GM12873 (cell line): ENCODE results near the gene TMEM63C.

Experiments used
- TF ChIP-seq, protein P1 (sequence below): IDR thresholded peaks from 2 replicates; pipeline ENCODE4 v1.5.1; 2012; ENCODE audit warnings: low read depth, mild to moderate bottlenecking, moderate library complexity, low read length, control low read depth; ENCODE audit not compliant: insufficient read depth; ENCODE audit errors: missing control alignments

TMEM63C gene

DNA sequence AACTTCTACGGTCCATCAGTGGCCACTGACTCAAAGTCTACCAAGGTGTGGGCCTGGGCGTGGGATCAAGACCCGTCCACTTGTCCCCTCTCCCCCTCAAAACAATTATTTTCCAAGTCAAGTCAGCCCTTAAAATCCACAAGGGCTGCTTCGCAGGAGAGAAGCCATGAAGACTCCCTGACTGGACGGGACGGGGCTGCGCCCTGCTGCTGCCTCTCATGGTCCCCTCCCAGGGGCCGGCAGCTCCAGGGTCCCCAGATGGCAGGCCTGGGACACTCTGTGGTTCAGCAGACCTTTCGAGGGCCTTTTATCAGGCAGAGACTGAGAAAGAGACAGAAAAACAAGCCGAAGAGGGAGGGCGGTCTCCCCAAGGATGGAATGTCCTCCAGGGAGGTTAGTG, 78.6 kb downstream of the TMEM63C start:
- TF ChIP-seq, protein P1, sequence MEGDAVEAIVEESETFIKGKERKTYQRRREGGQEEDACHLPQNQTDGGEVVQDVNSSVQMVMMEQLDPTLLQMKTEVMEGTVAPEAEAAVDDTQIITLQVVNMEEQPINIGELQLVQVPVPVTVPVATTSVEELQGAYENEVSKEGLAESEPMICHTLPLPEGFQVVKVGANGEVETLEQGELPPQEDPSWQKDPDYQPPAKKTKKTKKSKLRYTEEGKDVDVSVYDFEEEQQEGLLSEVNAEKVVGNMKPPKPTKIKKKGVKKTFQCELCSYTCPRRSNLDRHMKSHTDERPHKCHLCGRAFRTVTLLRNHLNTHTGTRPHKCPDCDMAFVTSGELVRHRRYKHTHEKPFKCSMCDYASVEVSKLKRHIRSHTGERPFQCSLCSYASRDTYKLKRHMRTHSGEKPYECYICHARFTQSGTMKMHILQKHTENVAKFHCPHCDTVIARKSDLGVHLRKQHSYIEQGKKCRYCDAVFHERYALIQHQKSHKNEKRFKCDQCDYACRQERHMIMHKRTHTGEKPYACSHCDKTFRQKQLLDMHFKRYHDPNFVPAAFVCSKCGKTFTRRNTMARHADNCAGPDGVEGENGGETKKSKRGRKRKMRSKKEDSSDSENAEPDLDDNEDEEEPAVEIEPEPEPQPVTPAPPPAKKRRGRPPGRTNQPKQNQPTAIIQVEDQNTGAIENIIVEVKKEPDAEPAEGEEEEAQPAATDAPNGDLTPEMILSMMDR, result no peak

DNA sequence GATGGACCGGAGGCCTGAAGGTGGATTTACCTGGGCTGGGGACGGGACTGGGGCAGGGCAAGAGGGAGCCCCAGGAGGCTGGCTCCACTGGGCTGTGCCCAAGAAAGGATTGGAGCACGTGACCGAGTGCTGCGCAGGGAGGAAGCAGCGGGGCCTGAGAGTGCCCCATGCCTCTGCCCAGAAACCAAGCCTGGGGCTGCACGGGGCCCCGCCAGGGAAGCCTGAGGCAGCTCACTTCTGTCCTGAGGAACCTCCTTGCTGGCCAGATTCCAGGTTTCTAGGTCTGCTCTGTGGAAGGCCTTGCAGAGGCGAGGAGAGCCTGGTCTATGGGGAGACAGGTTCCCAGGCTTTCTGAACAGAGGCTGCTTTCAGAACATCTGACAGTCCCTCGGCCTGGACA, 79.0 kb downstream of the TMEM63C start:
- TF ChIP-seq, protein P1, result no peak

DNA sequence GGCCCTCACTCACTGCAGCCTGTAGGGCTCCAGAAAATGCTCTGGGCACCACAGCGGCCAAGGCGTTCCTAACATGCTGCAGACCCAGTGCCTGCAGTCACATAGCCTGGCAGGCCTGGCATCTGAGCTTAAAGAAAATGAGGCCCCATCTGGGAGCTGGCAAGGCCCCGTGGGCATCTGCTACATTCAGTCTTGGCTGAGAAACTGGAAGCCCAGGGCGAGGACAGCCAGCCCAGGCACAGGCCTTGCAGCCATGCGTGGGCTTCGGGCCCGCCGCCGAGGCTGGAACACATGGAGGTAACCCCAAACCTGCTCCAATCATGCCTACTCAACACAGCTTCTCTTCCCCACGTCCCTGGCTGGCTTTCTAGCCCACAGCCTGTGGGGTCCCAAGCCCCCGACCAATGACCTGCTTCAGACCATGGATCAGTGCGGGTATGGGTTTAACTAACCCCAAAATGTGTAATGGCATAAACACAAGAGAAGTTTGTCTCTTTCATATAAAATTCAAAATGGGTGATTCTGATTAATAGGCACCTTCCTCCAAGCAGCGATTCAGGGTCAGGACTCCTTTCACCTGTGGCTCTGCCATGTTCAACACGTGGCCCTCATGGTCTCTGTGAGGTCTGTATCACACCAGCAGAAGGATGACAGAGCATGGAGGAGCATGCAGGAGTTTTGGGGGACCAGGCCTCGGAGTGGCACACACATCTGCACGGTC, 83.0 kb downstream of the TMEM63C start:
- TF ChIP-seq, protein P1, result no peak

DNA sequence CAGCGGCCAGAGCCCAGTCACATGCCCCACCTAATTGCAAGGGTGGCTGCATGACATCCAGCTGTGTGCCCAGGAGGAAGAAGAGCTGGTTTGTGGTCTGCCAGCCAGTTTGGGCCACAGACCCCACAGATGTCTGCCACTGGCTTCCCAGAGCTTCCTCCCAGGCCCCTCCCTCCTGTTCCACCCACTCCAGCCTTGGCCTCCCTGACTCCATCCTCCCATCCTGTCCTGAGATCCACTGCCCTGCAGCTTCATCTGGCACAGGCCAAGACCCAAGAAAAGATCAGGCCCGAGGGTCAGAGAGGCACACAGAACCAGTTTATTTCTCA, 83.6 kb downstream of the TMEM63C start:
- TF ChIP-seq, protein P1, result no peak

DNA sequence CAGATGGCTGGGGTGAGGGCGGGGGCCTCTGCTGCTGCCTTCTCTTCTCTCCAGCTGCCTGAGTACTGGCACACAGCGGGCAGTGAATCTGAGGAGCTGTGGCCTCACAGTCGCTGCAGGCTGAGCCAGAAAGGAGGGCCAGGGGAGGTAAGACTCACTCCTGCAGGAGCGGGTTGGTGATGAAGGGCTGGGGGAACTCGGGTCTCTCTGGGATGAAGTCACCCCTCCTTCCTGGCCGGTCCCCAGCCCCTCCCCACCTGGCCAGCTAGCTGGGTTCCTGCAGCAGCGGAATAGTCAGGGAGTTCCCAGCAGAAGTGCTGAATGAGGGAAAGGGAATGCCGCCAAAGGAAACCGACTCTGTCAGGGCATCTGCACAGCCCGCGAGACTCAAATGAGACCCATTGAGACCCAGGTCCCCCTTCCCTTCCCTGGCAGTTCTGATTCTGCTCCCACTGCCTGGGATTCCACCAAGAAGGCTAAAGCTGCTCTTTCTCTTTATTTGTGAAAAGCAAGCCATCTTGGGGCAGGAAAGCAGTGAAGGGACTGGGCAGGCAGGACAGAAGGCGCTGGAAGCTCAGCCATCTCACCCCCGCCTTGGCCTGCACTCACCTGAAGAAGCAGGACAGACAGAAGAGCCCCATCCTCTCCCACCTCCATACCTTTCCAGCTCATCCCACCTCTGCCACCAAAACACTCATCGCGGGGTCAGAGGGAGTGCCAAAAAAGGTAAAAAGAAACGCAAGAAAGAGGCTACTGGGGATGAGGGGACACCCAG, 84.2 kb downstream of the TMEM63C start:
- TF ChIP-seq, protein P1, result no peak

DNA sequence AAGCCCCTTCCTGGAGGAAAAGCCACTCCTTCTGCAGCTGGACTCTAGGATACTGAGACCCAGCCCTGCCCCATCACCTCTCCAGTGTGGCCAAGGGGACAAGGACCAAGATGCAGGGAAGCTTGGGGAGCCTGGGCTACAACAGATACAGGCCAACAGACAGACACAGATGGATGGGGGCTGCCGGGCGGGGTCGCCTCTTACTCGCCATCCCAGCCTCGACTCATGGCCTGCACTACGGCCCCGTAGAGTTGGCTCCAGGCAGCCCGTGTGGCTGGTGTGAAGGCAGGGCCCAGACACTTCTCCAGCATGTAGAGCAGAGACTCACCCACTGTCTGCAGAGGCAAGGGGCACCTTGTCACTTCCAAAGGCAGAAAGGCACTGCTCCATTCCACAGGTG, 84.7 kb downstream of the TMEM63C start:
- TF ChIP-seq, protein P1, result no peak

DNA sequence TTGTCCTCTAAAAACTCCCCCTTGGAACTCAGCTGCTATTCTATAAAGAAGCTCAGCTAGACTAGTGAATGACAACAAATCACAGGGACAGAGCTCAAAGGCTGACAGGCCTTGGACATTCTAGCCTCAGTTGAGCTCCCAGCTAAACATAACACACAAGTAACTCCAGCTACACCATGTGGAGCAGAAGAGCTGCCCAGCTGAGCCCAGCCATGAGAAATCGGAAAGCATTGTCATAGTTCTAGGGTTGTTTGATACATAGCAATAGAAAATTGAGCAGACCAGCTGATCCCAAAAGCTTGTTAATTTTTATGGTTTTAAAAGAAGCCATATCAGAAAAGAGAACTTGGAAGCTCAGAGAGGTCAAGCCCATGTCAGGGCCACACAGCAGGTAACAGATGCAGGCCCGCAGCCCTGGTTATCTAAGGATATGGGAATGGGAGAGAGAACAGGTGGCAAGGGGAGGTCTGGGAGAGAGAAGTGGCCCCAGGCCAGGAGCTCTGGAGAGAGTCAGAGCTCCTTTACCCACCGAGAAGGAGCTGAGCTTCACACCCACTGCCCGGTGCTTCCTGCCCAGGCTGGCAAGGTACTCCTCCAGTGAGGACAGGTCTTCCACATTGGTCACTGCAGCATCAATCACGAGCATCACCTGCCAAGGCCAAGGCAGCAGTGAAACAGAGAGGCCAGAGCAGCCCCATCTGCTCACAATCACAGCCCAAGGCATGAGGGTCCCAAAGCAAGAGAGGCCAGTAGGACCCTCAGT, 86.5 kb downstream of the TMEM63C start:
- TF ChIP-seq, protein P1, result no peak
